ENCODE data around the gene NAA38. TPM values are rescaled to one million over a fixed set of nuclear protein-coding genes. Genes with fewer than 3 reads are reported as not detected.

NAA38 gene
- total RNA-seq, 1 donor from 2014 or later: 66.2 TPM

GRCh38 chr17:7842380-7843256 is 14.7 kb downstream of the NAA38 start:
- Mint-ChIP-seq H3K9me3 (ENCODE audit: unreplicated experiment) (no peaks in the 10 kb centered on the region), H3K4me3 (ENCODE audit: unreplicated experiment) (peak overlapping the region; percentile 94), H3K36me3 (ENCODE audit: unreplicated experiment) (peaks cover 8% of the 10 kb centered on the region), H3K27me3 (ENCODE audit: unreplicated experiment) (no peaks in the 10 kb centered on the region), H3K4me1 (ENCODE audit: unreplicated experiment) (peaks cover 58% of the 10 kb centered on the region), H3K27ac (ENCODE audit: unreplicated experiment) (peak overlapping the region; percentile 99)
- no peak for TF ChIP-seq CTCF (IDR thresholded peaks at IDR 0.05)
- DNase-seq (ENCODE audit: extremely low spot score, unreplicated experiment): no peak

- H3K27me3 Mint-ChIP-seq (ENCODE audit: unreplicated experiment): no peaks in the 10 kb centered on the region
- DNase-seq (ENCODE audit: extremely low spot score, unreplicated experiment): peak; percentile 96
- peaks cover 65% of the 10 kb centered on the region for H3K4me1 Mint-ChIP-seq (ENCODE audit: unreplicated experiment)
- no peaks in the 10 kb centered on the region for H3K9me3 Mint-ChIP-seq (ENCODE audit: unreplicated experiment)
- peak overlapping the region; percentile 99 for H3K27ac Mint-ChIP-seq (ENCODE audit: unreplicated experiment)
- peaks cover 8% of the 10 kb centered on the region for H3K36me3 Mint-ChIP-seq (ENCODE audit: unreplicated experiment)
- no peak for TF ChIP-seq CTCF (IDR thresholded peaks at IDR 0.05)
- peak overlapping the region; percentile 94 for H3K4me3 Mint-ChIP-seq (ENCODE audit: unreplicated experiment)
Observed at GRCh38 chr17:7841915-7842379, 15.4 kb downstream of the NAA38 start.

- Mint-ChIP-seq H3K27ac (ENCODE audit: unreplicated experiment) (peak overlapping the region; percentile 99), H3K36me3 (ENCODE audit: unreplicated experiment) (peaks cover 7% of the 10 kb centered on the region), H3K4me3 (ENCODE audit: unreplicated experiment) (peak overlapping the region; percentile 94), H3K4me1 (ENCODE audit: unreplicated experiment) (peaks cover 70% of the 10 kb centered on the region), H3K27me3 (ENCODE audit: unreplicated experiment) (no peaks in the 10 kb centered on the region), H3K9me3 (ENCODE audit: unreplicated experiment) (no peaks in the 10 kb centered on the region)
- peak; percentile 94 for DNase-seq (ENCODE audit: extremely low spot score, unreplicated experiment)
- TF ChIP-seq CTCF (IDR thresholded peaks at IDR 0.05): peak; percentile 35
Observed at GRCh38 chr17:7841396-7841914, 15.9 kb downstream of the NAA38 start.

- Mint-ChIP-seq H3K4me3 (ENCODE audit: unreplicated experiment) (peak overlapping the region; percentile 94), H3K27ac (ENCODE audit: unreplicated experiment) (peak overlapping the region; percentile 99), H3K27me3 (ENCODE audit: unreplicated experiment) (no peaks in the 10 kb centered on the region), H3K36me3 (ENCODE audit: unreplicated experiment) (peaks cover 6% of the 10 kb centered on the region), H3K9me3 (ENCODE audit: unreplicated experiment) (no peaks in the 10 kb centered on the region), H3K4me1 (ENCODE audit: unreplicated experiment) (peaks cover 70% of the 10 kb centered on the region)
- DNase-seq (ENCODE audit: extremely low spot score, unreplicated experiment): no peak
- TF ChIP-seq CTCF (IDR thresholded peaks at IDR 0.05): no peak
Observed at GRCh38 chr17:7840875-7841274, 16.5 kb downstream of the NAA38 start.

GRCh38 chr17:7840441-7840840 is 16.9 kb downstream of the NAA38 start:
- Mint-ChIP-seq H3K4me1 (ENCODE audit: unreplicated experiment) (peaks cover 67% of the 10 kb centered on the region), H3K27me3 (ENCODE audit: unreplicated experiment) (no peaks in the 10 kb centered on the region), H3K4me3 (ENCODE audit: unreplicated experiment) (peak overlapping the region; percentile 94), H3K9me3 (ENCODE audit: unreplicated experiment) (no peaks in the 10 kb centered on the region), H3K27ac (ENCODE audit: unreplicated experiment) (peak overlapping the region; percentile 99), H3K36me3 (ENCODE audit: unreplicated experiment) (peaks cover 6% of the 10 kb centered on the region)
- TF ChIP-seq CTCF (IDR thresholded peaks at IDR 0.05): no peak
- no peak for DNase-seq (ENCODE audit: extremely low spot score, unreplicated experiment)

Data from osteocyte (in vitro differentiated cells).